Measurements from ENCODE around the gene DCC. TPM values are rescaled to one million over a fixed set of nuclear protein-coding genes. Genes with fewer than 3 reads are reported as not detected.

DCC gene
- total and polyA plus RNA-seq, 11 donors = 0.02 TPM; not detected in 10

GRCh38 chr18:52588931-52589330 is 248.9 kb downstream of the DCC start:
- ATAC-seq (no peak), DNase-seq (no peak)
- no peaks in the 10 kb centered on the region for H3K27me3 ChIP-seq
- H3K36me3 ChIP-seq = no peaks in the 10 kb centered on the region
- no peak for TF ChIP-seq CTCF (IDR thresholded peaks at IDR 0.05)
- TF ChIP-seq POLR2A (IDR thresholded peaks at IDR 0.05) = no peak
- intact Hi-C loops (cut with DNase I) = no loop called here
- H3K27ac ChIP-seq = no peak overlapping the region
- no peak overlapping the region for H3K4me3 ChIP-seq
- H3K4me1 ChIP-seq = no peaks in the 10 kb centered on the region
- no peaks in the 10 kb centered on the region for H3K9me3 ChIP-seq

- Histone ChIP-seq H3K4me1 (no peaks in the 10 kb centered on the region), H3K36me3 (no peaks in the 10 kb centered on the region), H3K27me3 (no peaks in the 10 kb centered on the region), H3K4me3 (no peak overlapping the region), H3K27ac (no peak overlapping the region), H3K9me3 (no peaks in the 10 kb centered on the region)
- TF ChIP-seq POLR2A (IDR thresholded peaks at IDR 0.05) (no peak), CTCF (IDR thresholded peaks at IDR 0.05) (no peak)
- WGBS, 4 donors = 63 to 82% (median 70%) methylated on average over 5 of the region's 5 CpGs
- intact Hi-C loops (cut with DNase I) = no loop called here
- DNase-seq (no peak), ATAC-seq (no peak)
Measured at GRCh38 chr18:52596748-52597435, 256.9 kb downstream of the DCC start.

GRCh38 chr18:52598921-52599320 is 258.9 kb downstream of the DCC start:
- ATAC-seq (no peak), DNase-seq (no peak)
- WGBS, 4 donors = 55 to 70% (median 62%) methylated on average over 2 of the region's 2 CpGs
- intact Hi-C loops (cut with DNase I) = no loop called here
- TF ChIP-seq POLR2A (IDR thresholded peaks at IDR 0.05) (no peak), CTCF (IDR thresholded peaks at IDR 0.05) (no peak)
- Histone ChIP-seq H3K27me3 (no peaks in the 10 kb centered on the region), H3K4me1 (no peaks in the 10 kb centered on the region), H3K27ac (no peak overlapping the region), H3K36me3 (no peaks in the 10 kb centered on the region), H3K4me3 (no peak overlapping the region), H3K9me3 (no peaks in the 10 kb centered on the region)

- Histone ChIP-seq H3K4me1 (no peaks in the 10 kb centered on the region), H3K27ac (no peak overlapping the region), H3K4me3 (no peak overlapping the region), H3K9me3 (no peaks in the 10 kb centered on the region), H3K36me3 (no peaks in the 10 kb centered on the region), H3K27me3 (no peaks in the 10 kb centered on the region)
- intact Hi-C loops (cut with DNase I) = no loop called here
- no peak for DNase-seq
- TF ChIP-seq POLR2A (IDR thresholded peaks at IDR 0.05) (no peak), CTCF (IDR thresholded peaks at IDR 0.05) (no peak)
- no peak for ATAC-seq
- WGBS, 4 donors = 76 to 88% (median 84%) methylated on average over 1 of the region's 1 CpG
Measured at GRCh38 chr18:52602820-52603219, 262.8 kb downstream of the DCC start.
